Astrocyte (in vitro differentiated cells and primary cell): ENCODE data around the gene ABHD17C.

ENCODE experiments used
- EZH2 ChIP-seq: IDR thresholded peaks from 2 replicates; pipeline ENCODE4 v1.6.1; 2012; ENCODE audit warnings: mild to moderate bottlenecking, low read length, inconsistent platforms; ENCODE audit not compliant: insufficient read depth
- TF ChIP-seq, protein P1 (sequence below): IDR thresholded peaks from 2 replicates; pipeline ENCODE4 v1.5.1; 2011; ENCODE audit warnings: low read depth, mild to moderate bottlenecking, inconsistent platforms, low read length, moderate library complexity; ENCODE audit not compliant: insufficient read depth

DNA sequence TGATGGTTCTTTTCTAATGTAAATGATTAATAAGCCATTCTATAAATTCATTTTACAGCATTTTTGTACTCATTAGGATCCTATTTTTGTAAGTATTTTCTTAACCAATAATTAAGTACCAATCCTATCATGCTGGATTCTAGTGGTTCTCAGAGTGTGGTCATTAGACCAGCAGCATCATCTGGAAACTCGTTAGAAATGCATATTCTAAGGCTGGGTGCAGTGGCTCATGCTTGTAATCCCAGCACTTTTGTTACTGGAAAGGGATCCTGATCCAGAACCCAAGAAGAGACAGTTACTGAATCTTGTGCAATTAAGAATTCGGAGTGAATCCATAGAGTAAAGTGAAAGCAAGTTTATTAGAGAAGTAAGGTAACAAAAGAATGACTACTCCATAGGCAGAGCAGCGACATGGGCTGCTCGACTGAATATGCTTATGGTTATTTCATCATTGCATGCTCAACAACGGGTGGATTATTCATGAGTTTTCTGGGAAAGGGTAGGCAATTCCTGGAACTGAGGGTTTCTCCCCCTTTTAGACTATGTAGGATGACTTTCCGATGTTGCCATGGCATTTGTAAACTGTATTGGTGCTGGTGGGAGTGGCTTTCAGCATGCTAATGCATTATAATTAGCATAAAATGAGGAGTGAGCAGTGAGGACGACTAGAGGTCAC lies 74.2 kb downstream of the ABHD17C start:
- TF ChIP-seq, protein P1, sequence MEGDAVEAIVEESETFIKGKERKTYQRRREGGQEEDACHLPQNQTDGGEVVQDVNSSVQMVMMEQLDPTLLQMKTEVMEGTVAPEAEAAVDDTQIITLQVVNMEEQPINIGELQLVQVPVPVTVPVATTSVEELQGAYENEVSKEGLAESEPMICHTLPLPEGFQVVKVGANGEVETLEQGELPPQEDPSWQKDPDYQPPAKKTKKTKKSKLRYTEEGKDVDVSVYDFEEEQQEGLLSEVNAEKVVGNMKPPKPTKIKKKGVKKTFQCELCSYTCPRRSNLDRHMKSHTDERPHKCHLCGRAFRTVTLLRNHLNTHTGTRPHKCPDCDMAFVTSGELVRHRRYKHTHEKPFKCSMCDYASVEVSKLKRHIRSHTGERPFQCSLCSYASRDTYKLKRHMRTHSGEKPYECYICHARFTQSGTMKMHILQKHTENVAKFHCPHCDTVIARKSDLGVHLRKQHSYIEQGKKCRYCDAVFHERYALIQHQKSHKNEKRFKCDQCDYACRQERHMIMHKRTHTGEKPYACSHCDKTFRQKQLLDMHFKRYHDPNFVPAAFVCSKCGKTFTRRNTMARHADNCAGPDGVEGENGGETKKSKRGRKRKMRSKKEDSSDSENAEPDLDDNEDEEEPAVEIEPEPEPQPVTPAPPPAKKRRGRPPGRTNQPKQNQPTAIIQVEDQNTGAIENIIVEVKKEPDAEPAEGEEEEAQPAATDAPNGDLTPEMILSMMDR, result no peak
- no peak for TF ChIP-seq EZH2
